CD14-positive monocyte (primary cell): Measurements from ENCODE around the gene SEMA6D. TPM values are rescaled to one million over a fixed set of nuclear protein-coding genes. Genes with fewer than 3 reads are reported as not detected.

ENCODE experiments used
- DNase-seq, 3 donors: peaks; one replicate each; pipeline ENCODE4 v3.0.0-alpha.2; 2011 to 2022
- H2AFZ ChIP-seq: 2 replicates; pipeline ENCODE4 v1.6.0; 2012; ENCODE audit warnings: mild to moderate bottlenecking, low read depth, low read length, inconsistent platforms; ENCODE audit not compliant: insufficient read depth, poor library complexity, severe bottlenecking
- H3K27ac ChIP-seq, 2 donors: 1 replicate in 1 of 2; 2 replicates in 1 of 2; pipeline ENCODE4 v1.5.1; 2012 to 2013; ENCODE audit warnings: low read length in 2 of 2, control low read depth in 1 of 2, inconsistent platforms in 1 of 2, low read depth in 1 of 2, mild to moderate bottlenecking in 1 of 2
- H3K27me3 ChIP-seq, 2 donors: one replicate each; pipeline versions ENCODE4 v1.6.0 to v1.6.1; 2011 to 2013; ENCODE audit warnings: low read length in 2 of 2; ENCODE audit not compliant: control insufficient read depth in 2 of 2, insufficient read depth in 2 of 2
- H3K36me3 ChIP-seq, 2 donors: replicated peaks in 1 of 2; 1 replicate in 1 of 2; 2 replicates in 1 of 2; pipeline versions ENCODE4 v1.5.1 to v1.6.1; 2012 to 2013; ENCODE audit warnings: low read length in 2 of 2, control low read depth in 1 of 2, inconsistent platforms in 1 of 2, mild to moderate bottlenecking in 1 of 2; ENCODE audit not compliant: insufficient read depth in 2 of 2, control insufficient read depth in 1 of 2
- H3K4me1 ChIP-seq, 2 donors: 1 replicate in 1 of 2; 2 replicates in 1 of 2; pipeline versions ENCODE4 v1.5.1 to v1.6.1; 2012 to 2013; ENCODE audit warnings: low read length in 2 of 2, control low read depth in 1 of 2, inconsistent platforms in 1 of 2, mild to moderate bottlenecking in 1 of 2, moderate library complexity in 1 of 2; ENCODE audit not compliant: insufficient read depth in 2 of 2, control insufficient read depth in 1 of 2
- H3K4me2 ChIP-seq: replicated peaks from 2 replicates; pipeline ENCODE3; 2012; ENCODE audit warnings: low read length, moderate library complexity, mild to moderate bottlenecking; ENCODE audit not compliant: poor library complexity, severe bottlenecking; ENCODE audit errors: extremely low read depth
- H3K4me3 ChIP-seq, 3 experiments: fragments of 200-600 bp in 1 of 3; sonication (generic) in 1 of 3; replicated peaks in 1 of 3; 1 replicate in 2 of 3; 2 replicates in 1 of 3; pipeline ENCODE4 v1.5.1; 2011 to 2013; ENCODE audit warnings: low read length in 3 of 3, mild to moderate bottlenecking in 3 of 3, control low read depth in 2 of 3, low read depth in 2 of 3, inconsistent platforms in 1 of 3, moderate library complexity in 1 of 3
- H3K79me2 ChIP-seq: 2 replicates; pipeline ENCODE4 v1.6.0; 2012; ENCODE audit warnings: mild to moderate bottlenecking, control low read depth, inconsistent platforms, low read length, moderate library complexity; ENCODE audit not compliant: insufficient read depth
- H3K9ac ChIP-seq: 2 replicates; pipeline ENCODE4 v1.6.0; 2017; ENCODE audit warnings: low read length, mild to moderate bottlenecking; ENCODE audit not compliant: insufficient read depth, poor library complexity, severe bottlenecking
- H3K9me3 ChIP-seq, 2 donors: replicated peaks in 1 of 2; 1 replicate in 1 of 2; 2 replicates in 1 of 2; pipeline versions ENCODE4 v1.5.1 to v1.6.1; 2012 to 2013; ENCODE audit warnings: low read length in 2 of 2, control low read depth in 1 of 2; ENCODE audit not compliant: control insufficient read depth in 1 of 2, insufficient read depth in 1 of 2
- H4K20me1 ChIP-seq: 2 replicates; pipeline ENCODE4 v1.6.0; 2012; ENCODE audit warnings: mild to moderate bottlenecking, low read length, control low read depth, moderate library complexity; ENCODE audit not compliant: insufficient read depth
- H3K27ac Mint-ChIP-seq, 7 donors: one replicate each; pipeline ENCODE4 v1.8.0; 2020; ENCODE audit warnings: mild to moderate bottlenecking in 7 of 7, mixed read lengths in 7 of 7, moderate library complexity in 6 of 7, inconsistent platforms in 2 of 7
- H3K27me3 Mint-ChIP-seq, 3 donors: one replicate each; pipeline ENCODE4 v1.8.0; 2021 to 2022; ENCODE audit warnings: low read depth in 3 of 3, mild to moderate bottlenecking in 3 of 3, mixed read lengths in 3 of 3, moderate library complexity in 3 of 3, inconsistent platforms in 1 of 3
- H3K36me3 Mint-ChIP-seq, 2 donors: one replicate each; pipeline ENCODE4 v1.8.0; 2020; ENCODE audit warnings: mixed read lengths in 2 of 2, inconsistent platforms in 1 of 2, mild to moderate bottlenecking in 1 of 2
- H3K4me1 Mint-ChIP-seq: one replicate; pipeline ENCODE4 v1.8.0; 2020; ENCODE audit warnings: mild to moderate bottlenecking, mixed read lengths
- H3K4me3 Mint-ChIP-seq, 2 donors: one replicate each; pipeline ENCODE4 v1.8.0; 2020; ENCODE audit warnings: mild to moderate bottlenecking in 2 of 2, mixed read lengths in 2 of 2, moderate library complexity in 1 of 2
- H3K9me3 Mint-ChIP-seq, 7 donors: one replicate each; pipeline ENCODE4 v1.8.0; 2020 to 2022; ENCODE audit warnings: mixed read lengths in 7 of 7, mild to moderate bottlenecking in 6 of 7, moderate library complexity in 6 of 7, inconsistent platforms in 2 of 7
- CTCF ChIP-seq: fragments of 200-600 bp; IDR thresholded peaks from one replicate; pipeline ENCODE4 v1.8.0; 2022; ENCODE audit warnings: antibody characterized with exemption, mild to moderate bottlenecking
- WGBS: methylation state at CpG from one replicate; pipeline ENCODE4 v1.1.5; 2013; ENCODE audit warnings: missing lambda C conversion rate; ENCODE audit not compliant: insufficient coverage; 5-methylcytosine and 5-hydroxymethylcytosine counted together
- intact Hi-C, 2 donors: fragments of 100-400 bp; cut with micrococcal nuclease; formaldehyde crosslinking; loops; one replicate each; pipeline versions ENCODE4 v1.15.0 to v1.15.1; 2023
- polyA plus RNA-seq, 3 donors: library from polyadenylated mRNA; depleted of rRNA in 1 of 3; unstranded in 2 of 3; stranded (reverse) in 1 of 3; fragments of 300-500 nt in 2 of 3; fragments of >200 nt in 1 of 3; fragmentation: Illumina TruSeq in 2 of 3; gene quantifications; 1 replicate in 2 of 3; 2 replicates in 1 of 3; pipeline ENCODE4 v1.2.3, GENCODE V29; 2012 to 2021

Gene SEMA6D
- polyA plus RNA-seq, 3 donors = not detected

GRCh38 chr15:47691882-47692281, 25.4 kb upstream of the SEMA6D start:
- intact Hi-C loops = no loop called here
- no peaks in the 10 kb centered on the region for H3K27me3 Mint-ChIP-seq
- WGBS = no CpG with 5 or more reads among the region's 2 CpGs
- no peak overlapping the region for H3K4me3 ChIP-seq
- H3K27ac ChIP-seq = no peak overlapping the region
- H3K36me3 ChIP-seq = no peaks in the 10 kb centered on the region
- H3K4me2 ChIP-seq = no peak overlapping the region
- H3K9me3 Mint-ChIP-seq = peaks cover 0 to 4% (median 1%) of the 10 kb centered on the region in 7 donors
- no peaks in the 10 kb centered on the region for H3K36me3 Mint-ChIP-seq
- H3K9me3 ChIP-seq = no peaks in the 10 kb centered on the region
- no peak overlapping the region for H2AFZ ChIP-seq
- no peak overlapping the region for H3K27ac Mint-ChIP-seq
- H3K9ac ChIP-seq = no peak overlapping the region
- H4K20me1 ChIP-seq = no peaks in the 10 kb centered on the region
- H3K4me1 ChIP-seq = no peaks in the 10 kb centered on the region
- H3K27me3 ChIP-seq = no peaks in the 10 kb centered on the region
- no peak for DNase-seq
- no peak overlapping the region for H3K4me3 Mint-ChIP-seq
- no peaks in the 10 kb centered on the region for H3K79me2 ChIP-seq
- H3K4me1 Mint-ChIP-seq = no peaks in the 10 kb centered on the region
- TF ChIP-seq CTCF = no peak

- Histone ChIP-seq H3K4me3 (no peak overlapping the region), H4K20me1 (no peaks in the 10 kb centered on the region), H2AFZ (no peak overlapping the region), H3K36me3 (no peaks in the 10 kb centered on the region), H3K4me2 (no peak overlapping the region), H3K9ac (no peak overlapping the region), H3K79me2 (no peaks in the 10 kb centered on the region), H3K27ac (no peak overlapping the region), H3K9me3 (no peaks in the 10 kb centered on the region), H3K4me1 (no peaks in the 10 kb centered on the region), H3K27me3 (no peaks in the 10 kb centered on the region)
- 100% methylated on average over 1 of the region's 2 CpGs for WGBS
- Mint-ChIP-seq H3K27me3 (peaks cover 0 to 2% (median 2%) of the 10 kb centered on the region in 3 donors), H3K4me1 (no peaks in the 10 kb centered on the region), H3K27ac (no peak overlapping the region), H3K4me3 (no peak overlapping the region), H3K36me3 (no peaks in the 10 kb centered on the region), H3K9me3 (peaks cover 0 to 8% (median 2%) of the 10 kb centered on the region in 7 donors)
- no peak for DNase-seq
- no peak for TF ChIP-seq CTCF
- intact Hi-C loops = no loop called here
Measured at GRCh38 chr15:47696351-47696750, 21.0 kb upstream of the SEMA6D start.
